Amniotic epithelial cell (primary cell): ENCODE results near the gene CEBPG.
A peak's percentile ranks its signal among the peaks of the same experiment; 100 is the strongest.

Source experiments
- DNase-seq: peaks from one replicate; pipeline ENCODE4 v3.0.0-alpha.2; 2010; ENCODE audit warnings: low read depth

Gene CEBPG

DNA sequence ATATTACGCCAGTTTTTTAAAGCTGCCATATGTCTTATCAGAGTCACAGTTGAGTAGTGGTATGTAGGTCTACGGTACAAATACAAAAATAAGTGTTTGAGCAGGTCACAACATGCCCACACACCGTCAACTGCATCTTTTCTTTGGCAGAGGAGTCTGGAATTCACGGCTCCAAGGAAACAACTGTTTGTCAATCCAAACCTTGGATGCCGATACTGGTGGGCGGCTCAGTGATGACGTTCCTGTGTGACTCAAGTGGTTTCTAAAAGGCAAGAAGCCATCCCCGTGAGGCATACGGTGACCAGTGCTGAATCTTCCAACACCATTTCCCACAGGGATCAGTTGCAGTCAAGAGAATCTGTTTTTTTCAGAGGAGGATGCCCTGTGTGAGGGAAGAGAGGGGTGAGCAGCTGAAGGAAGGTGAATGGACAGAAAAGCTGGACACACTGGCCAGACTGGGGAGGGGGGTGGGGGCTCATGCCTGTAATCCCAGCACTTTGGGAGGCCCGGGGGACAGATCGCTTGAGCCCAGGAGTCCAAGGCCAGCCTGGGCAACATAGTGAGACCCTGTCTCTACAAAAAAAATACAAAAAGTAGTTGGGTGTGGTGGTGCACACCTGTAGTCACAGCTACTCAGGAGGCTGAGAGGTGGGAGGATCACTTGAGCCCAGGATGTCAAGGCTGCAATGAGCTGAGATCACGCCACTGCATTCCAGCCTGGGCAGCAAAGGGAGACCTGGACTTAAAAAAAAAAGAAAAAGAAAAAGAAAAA, 22.8 kb upstream of the CEBPG start:
- DNase-seq: no peak

GRCh38 chr19:33355535-33355934, 18.0 kb upstream of the CEBPG start:
- no peak for DNase-seq

GRCh38 chr19:33357556-33357955, 16.0 kb upstream of the CEBPG start:
- DNase-seq: no peak

- no peak for DNase-seq
Measured at GRCh38 chr19:33358408-33358807, 15.1 kb upstream of the CEBPG start.

DNA sequence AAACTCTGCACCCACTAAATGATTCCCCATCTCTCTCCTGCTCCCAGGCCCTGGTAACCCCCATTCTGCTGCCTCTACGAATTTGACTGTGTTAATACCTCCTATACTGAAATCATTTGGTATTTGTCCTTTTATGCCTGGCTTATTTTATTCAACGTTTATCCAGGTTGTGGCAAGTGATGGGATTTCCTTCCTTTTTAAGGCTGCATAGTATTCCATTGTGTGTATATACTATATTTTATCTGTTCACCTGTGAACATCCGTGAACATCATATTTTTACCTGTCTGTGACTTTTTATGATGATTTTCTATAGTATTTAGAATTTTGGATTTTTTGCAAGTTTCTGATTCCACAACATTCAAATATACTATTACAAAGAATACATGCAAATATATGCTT, 13.9 kb upstream of the CEBPG start:
- no peak for DNase-seq

DNA sequence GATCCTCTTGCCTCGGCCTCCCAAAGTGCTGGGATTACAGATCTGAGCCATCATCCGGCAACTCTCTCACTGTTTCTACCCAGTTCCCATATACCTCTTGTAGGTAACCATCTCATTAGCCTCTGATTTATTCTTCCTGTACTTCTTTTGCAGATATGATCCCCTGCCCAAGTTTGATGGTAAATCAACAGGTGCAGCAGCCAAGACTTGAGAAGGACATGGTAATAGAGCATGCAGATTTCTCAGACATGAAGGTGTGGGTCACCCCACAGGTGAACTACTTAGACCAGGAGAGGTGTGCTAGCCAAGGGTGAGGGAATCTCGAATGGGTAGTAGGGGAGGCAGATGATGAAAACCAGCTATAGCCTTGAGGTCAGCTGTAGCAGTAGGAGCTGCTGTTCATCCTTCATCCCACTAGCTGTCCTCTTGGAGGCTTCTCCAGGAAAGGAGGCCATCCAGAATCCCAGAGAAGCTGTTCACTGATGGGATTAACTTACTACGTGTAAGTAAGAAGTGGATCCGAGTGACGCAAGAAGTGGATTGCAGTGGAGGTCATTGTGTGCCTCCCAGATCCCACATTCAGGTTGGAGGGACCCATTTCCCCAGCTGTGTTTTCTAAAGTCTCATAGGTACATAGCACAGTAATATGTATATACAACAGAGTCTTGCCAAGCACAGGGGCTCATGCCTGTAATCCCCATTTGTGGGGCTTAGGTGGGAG, 10.8 kb upstream of the CEBPG start:
- no peak for DNase-seq

DNA sequence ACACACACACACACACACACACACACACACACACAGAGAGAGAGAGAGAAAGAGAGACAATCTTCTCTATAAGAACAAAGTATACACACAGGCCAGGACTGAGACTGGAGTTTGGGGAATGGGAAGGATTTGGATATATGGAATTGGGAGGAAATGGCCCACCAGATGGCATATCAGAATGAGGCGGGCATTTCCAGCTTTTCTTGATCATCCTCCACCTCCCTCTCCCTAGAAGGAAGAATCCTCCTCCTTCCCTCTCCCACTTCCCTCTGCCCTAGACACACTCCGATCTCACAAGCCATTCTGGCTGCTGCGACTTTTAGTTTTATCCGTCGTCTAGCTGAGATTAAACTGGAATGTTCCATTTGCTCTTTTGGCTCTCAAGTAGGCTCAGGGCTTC, 10.0 kb upstream of the CEBPG start:
- DNase-seq: no peak

DNA sequence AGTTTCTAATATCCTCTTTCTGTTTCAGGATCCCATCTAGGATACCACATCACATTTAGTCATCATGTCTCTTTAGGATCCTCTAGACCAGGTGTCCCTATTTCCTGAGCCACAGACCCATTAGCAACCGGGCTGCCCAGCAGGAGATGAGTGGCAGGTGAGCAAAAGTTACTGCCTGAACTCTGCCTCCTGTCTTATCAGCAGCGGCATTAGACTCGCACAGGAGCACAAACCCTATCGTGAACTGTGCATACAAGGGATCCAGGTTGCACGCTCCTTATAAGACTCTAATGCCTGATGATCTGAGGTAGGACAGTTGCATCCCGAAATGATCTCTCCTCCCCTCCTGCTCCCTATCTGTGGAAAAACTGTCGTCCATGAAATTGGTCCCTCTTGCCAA, 7.8 kb upstream of the CEBPG start:
- no peak for DNase-seq

- no peak for DNase-seq
Measured at GRCh38 chr19:33366127-33366526, 7.4 kb upstream of the CEBPG start.

DNA sequence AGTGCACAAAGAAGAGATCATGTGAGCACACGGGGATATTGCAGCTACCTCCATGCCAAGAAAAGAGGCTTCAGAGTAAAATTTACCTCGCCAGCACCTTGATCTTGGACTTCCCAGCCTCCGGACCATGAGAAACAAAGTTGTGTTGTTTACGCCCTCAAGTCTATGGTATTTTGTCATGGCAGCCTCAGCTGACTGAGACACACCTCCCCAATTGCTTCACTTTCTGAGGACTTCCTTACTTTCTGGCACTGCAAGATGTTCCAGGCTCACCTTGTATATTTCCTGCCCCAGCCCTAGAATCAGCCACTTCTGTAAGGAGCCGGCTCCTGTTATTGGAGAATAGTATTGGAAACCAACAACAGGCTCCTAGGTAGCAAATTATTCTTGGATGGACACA, 6.6 kb upstream of the CEBPG start:
- no peak for DNase-seq

GRCh38 chr19:33368074-33368864, 5.2 kb upstream of the CEBPG start:
- peak; percentile 64 for DNase-seq

GRCh38 chr19:33370783-33371182, 2.7 kb upstream of the CEBPG start:
- no peak for DNase-seq

DNA sequence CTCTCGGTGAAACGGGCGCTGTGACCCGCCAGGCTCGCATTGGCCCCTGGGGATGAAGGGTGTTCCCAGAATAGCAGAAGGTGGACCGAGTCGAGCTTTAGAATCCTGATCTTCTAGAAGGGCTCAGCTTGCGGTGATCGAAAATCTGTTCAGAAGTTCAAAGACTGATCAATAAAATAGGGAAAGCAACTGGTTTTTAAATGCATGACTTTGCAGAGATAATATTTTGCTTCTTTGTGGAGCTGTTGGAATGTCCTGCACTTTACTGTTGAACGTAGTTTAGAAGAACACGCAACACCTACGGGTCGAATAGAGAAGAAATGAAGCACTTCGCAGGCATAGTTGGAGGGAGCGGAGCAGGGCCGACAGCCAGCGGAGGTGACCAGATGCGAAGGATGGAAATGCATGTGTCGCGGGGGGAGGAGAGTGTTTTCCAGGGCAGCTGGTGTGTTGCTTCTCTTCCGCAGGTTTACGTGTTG, 766 bp downstream of the CEBPG start:
- DNase-seq: peak; percentile 8

DNA sequence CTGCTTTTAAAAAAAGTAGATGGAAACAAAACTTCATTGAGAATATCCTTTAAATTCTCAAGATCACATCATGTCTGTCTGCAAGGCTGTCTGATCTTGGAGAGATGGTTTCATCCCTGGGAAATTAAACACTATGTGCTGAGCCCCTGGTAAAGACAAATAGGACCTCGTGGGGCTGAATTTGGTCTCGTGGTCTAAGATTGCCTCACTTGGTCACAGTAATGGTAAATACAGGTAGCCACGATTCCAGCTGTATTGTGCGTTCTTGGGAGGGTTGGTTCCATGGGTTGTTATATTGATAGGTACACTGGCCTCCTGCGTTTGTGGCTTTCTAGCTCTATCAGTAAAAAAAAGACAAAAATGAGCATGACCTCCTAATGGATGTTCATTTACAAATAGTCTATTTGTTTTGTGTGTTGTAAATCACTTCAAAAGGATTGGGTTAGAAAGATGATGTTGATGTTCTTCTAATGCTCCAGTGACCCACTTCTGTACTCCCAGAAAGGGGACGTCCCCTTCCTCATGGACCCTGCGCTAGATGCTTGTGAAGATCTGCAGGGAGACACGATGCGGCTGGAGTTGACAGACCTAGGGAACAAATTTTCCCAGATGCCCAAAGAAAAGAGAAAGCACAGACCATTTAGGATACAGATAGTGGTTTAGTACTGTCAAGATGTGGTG, 1.8 kb downstream of the CEBPG start:
- no peak for DNase-seq

DNA sequence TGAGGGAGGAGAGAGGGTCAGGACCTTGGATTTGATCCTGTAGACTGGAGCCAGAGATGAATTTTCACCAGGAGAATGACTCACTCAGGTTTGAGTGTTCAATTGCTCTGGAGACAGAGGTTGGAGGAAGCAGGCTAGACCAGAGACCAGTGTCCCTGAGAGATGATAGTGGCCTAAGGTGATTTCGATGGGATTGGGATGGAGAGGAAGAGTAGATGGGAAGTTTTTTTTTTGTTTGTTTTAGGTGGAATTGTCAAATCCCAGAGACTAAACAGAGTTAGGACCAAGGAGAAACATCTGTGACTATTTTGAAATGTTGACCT, 2.3 kb downstream of the CEBPG start:
- peak; percentile 92 for DNase-seq

DNA sequence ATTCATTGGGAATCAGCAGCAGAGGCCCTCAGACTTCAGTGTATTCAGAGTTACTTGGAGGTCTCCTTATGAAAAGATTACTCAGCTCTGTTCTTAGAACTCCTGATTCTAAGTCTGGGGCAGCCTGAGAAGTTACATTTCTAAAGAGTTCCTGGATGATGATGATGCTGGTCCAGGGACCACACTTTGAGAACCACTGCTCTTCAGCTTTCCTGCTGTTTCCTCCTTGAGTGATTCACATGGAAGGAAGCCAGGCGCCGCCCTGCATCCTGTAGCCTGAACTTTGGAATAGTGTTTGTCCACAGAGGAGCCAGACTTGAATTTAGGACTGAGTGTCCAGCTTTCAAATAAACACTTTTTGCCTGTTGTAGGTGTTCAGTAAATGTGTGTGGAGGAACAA, 2.9 kb downstream of the CEBPG start:
- DNase-seq: peak; percentile 71

DNA sequence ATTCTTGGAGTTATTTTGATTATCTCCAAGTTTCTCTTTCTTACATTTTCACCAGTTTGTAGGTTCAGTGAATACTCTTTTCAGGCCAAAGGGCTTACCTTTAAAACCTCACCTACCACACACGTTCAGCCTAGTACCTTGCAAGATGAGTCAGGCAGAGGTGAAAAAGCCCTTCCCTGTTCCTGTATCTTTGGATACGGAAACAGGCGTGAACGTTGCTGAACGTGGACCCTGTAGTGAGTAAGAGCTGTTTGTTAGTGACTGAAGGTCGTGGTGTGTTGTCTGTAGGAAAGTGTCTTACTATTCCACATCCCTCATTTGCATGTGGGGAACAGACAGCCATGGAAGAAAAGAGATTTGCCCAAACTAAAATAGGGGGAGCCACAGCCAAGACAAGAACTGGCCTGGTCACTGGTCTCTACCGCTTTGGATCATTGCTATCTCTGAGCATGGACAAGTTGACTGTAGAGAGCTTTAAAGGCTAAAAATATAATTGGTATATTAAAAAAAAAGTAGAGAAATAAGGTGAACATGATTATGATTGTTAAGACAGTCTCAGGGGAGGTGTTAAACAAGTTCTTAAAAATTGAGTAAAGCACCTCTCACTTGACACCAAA, 3.5 kb downstream of the CEBPG start:
- no peak for DNase-seq

- no peak for DNase-seq
Measured at GRCh38 chr19:33377586-33378475, 4.3 kb downstream of the CEBPG start.

DNA sequence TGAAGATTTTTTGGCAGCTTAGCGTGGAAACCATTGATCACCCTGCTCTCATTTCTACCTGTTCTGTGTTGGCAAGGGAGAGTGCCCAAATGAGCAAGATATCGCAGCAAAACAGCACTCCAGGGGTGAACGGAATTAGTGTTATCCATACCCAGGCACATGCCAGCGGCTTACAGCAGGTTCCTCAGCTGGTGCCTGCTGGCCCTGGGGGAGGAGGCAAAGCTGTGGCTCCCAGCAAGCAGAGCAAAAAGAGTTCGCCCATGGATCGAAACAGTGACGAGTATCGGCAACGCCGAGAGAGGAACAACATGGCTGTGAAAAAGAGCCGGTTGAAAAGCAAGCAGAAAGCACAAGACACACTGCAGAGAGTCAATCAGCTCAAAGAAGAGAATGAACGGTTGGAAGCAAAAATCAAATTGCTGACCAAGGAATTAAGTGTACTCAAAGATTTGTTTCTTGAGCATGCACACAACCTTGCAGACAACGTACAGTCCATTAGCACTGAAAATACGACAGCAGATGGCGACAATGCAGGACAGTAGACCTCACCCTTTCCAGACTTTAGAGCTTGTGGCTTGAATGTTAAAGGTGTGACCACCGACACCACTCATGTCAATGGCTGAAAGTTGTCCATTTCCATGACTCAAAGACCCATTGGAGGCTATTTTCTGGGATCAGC, 5.8 kb downstream of the CEBPG start:
- no peak for DNase-seq

DNA sequence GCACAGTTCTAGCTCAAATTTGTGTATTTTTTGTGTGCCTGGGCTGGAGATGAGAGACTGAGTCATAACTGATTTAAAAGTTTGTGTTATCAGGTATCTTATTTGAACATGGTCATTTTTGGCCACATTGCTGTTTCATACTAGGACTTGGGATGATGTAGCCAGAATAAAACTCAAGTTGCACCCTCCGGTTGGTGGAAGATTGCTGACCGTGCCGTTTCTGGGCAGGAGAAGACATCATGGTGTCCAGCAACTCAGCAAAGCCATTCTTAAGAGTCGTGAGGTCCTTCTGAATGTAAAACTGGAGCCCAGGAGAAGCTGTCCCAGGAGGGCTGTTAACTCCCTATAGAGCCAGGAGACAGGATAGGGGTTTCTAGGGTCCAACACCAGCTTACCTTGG, 7.6 kb downstream of the CEBPG start:
- DNase-seq: no peak
